Left lung (tissue), 10 donors: ENCODE results near the gene FBXO4. TPM values are rescaled to one million over a fixed set of nuclear protein-coding genes. Genes with fewer than 3 reads are reported as not detected.
"Not testable (repeated sequence)": the region's sequence is repeated elsewhere in the genome, so short reads cannot be mapped to it uniquely, and the experiment has no call there.

ENCODE experiments used
- ATAC-seq: fragments of 200-7000 bp; cut with Tn5 transposase; one replicate; pipeline ENCODE4 v1.9.1; 2020; ENCODE audit warnings: moderate library complexity
- DNase-seq, 4 donors: peaks; one replicate each; pipeline ENCODE4 v3.0.0-alpha.2; 2013 to 2020
- H3K27ac ChIP-seq, 2 donors: fragments of 200-600 bp; sonication (generic) in 1 of 2; one replicate each; pipeline versions ENCODE4 v1.5.0 to v1.8.0; 2020 to 2021
- H3K27me3 ChIP-seq, 2 donors: fragments of 200-600 bp; sonication (generic) in 1 of 2; one replicate each; pipeline versions ENCODE4 v1.5.0 to v1.8.0; 2020 to 2021
- H3K36me3 ChIP-seq, 2 donors: fragments of 200-600 bp; sonication (generic) in 1 of 2; one replicate each; pipeline versions ENCODE4 v1.5.0 to v1.8.0; 2020 to 2021
- H3K4me1 ChIP-seq, 2 donors: fragments of 200-600 bp; one replicate each; pipeline ENCODE4 v1.8.0; 2021
- H3K4me3 ChIP-seq, 2 donors: fragments of 200-600 bp; sonication (generic) in 1 of 2; one replicate each; pipeline versions ENCODE4 v1.5.0 to v1.8.0; 2020 to 2021; ENCODE audit warnings: mild to moderate bottlenecking in 1 of 2
- H3K9me3 ChIP-seq, 2 donors: fragments of 200-600 bp; sonication (generic) in 1 of 2; one replicate each; pipeline versions ENCODE4 v1.5.0 to v1.8.0; 2020 to 2021
- intact Hi-C, 2 donors: fragments of 100-400 bp; cut with DNase I; formaldehyde crosslinking; loops; one replicate each; pipeline versions ENCODE4 v1.11.2 to v1.14.2; 2022
- polyA plus RNA-seq, 6 donors: library from polyadenylated mRNA; unstranded; fragments of 120-200 nt; gene quantifications; one replicate each; pipeline ENCODE4 v1.2.1, GENCODE V29; 2013; ENCODE audit not compliant: insufficient read length in 6 of 6
- total RNA-seq, 2 donors: library from RNA; stranded (reverse); fragmentation: NEBNext Ultra II Directional; extraction: Animal tissue kit (Norgen Biotek cat#: 25700); gene quantifications; one replicate each; pipeline ENCODE4 v1.2.1, GENCODE V29; 2021
- TF ChIP-seq, protein P1 (sequence below), 2 donors: fragments of 200-600 bp; sonication (generic) in 1 of 2; IDR thresholded peaks; one replicate each; pipeline versions ENCODE4 v1.5.0 to v1.8.0; 2021; ENCODE audit warnings: antibody characterized with exemption in 2 of 2
- donor health status: DM: no; HTN: yes; CAD: no.
- donor health status: DM: no; HTN: no; CAD: no.

FBXO4 gene
- total and polyA plus RNA-seq, 8 donors = 6.4 to 23.9 (median 20.0) TPM

DNA sequence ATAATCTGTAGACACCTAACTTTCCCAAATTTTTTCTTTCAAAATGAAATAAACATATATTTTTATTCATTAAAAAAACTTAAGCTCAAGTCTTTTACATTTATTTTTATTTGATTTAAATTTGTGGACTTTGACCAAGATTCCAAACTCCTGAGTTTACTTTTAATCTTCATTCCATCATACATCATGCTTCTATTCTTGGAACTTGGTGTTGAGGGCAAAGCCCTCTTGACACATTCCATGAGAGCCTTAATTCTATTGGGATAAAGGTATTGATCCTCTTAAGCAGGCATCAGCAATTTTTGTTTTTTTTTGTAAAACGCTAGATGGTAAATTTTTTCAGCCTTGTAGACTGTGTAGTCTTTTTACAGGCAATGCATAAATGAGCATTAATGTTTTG, 53.6 kb downstream of the FBXO4 start:
- Histone ChIP-seq H3K36me3 (no peaks in the 10 kb centered on the region), H3K9me3 (no peaks in the 10 kb centered on the region), H3K4me3 (no peak overlapping the region), H3K27ac (no peak overlapping the region), H3K27me3 (no peaks in the 10 kb centered on the region), H3K4me1 (no peaks in the 10 kb centered on the region)
- intact Hi-C loops = no loop called here
- no peak for ATAC-seq
- TF ChIP-seq, protein P1, sequence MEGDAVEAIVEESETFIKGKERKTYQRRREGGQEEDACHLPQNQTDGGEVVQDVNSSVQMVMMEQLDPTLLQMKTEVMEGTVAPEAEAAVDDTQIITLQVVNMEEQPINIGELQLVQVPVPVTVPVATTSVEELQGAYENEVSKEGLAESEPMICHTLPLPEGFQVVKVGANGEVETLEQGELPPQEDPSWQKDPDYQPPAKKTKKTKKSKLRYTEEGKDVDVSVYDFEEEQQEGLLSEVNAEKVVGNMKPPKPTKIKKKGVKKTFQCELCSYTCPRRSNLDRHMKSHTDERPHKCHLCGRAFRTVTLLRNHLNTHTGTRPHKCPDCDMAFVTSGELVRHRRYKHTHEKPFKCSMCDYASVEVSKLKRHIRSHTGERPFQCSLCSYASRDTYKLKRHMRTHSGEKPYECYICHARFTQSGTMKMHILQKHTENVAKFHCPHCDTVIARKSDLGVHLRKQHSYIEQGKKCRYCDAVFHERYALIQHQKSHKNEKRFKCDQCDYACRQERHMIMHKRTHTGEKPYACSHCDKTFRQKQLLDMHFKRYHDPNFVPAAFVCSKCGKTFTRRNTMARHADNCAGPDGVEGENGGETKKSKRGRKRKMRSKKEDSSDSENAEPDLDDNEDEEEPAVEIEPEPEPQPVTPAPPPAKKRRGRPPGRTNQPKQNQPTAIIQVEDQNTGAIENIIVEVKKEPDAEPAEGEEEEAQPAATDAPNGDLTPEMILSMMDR (IDR thresholded peaks at IDR 0.05) = no peak
- DNase-seq = no peak

DNA sequence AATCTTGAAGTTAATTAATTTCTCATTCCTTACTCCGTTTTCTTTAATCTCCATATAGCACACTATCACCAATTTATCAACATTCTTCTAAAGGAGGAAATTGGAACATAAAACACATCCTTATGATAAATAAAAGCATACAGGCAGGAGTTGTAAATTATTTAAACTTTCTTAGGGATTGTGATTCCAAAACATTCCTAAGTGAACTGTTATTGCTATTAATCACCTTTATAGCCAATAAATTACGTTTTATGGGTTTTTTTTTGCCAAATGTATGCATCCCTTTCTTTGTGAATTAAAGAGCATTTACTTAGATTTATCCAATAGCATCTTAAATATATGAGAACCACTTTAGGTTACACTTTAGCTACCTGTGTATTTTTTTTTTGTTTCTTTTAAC, 55.3 kb downstream of the FBXO4 start:
- intact Hi-C loops = no loop called here
- no peaks in the 10 kb centered on the region for H3K9me3 ChIP-seq
- H3K27me3 ChIP-seq = no peaks in the 10 kb centered on the region
- no peaks in the 10 kb centered on the region for H3K4me1 ChIP-seq
- H3K27ac ChIP-seq = no peak overlapping the region
- no peak for DNase-seq
- no peak overlapping the region for H3K4me3 ChIP-seq
- no peaks in the 10 kb centered on the region for H3K36me3 ChIP-seq
- TF ChIP-seq, protein P1 (IDR thresholded peaks at IDR 0.05) = no peak
- ATAC-seq = no peak

DNA sequence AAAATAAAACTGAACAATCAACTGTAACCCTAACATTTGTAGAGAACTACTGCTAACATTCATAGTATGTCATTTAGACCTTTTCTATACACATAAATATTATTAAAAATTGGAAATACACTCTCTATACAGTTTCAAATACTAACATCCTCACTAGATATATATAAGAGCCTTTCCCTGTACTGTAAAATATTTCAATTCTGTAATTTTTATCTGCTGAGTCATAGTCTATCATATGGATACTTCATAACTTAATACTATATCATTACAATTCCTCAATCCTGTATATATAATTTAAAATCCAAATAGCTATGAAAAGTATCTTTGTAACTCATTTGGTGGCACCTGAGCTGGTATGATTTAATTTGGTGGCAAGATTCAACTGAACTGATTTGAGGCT, 55.8 kb downstream of the FBXO4 start:
- H3K27me3 ChIP-seq = no peaks in the 10 kb centered on the region
- no peaks in the 10 kb centered on the region for H3K9me3 ChIP-seq
- H3K4me1 ChIP-seq = no peaks in the 10 kb centered on the region
- TF ChIP-seq, protein P1 (IDR thresholded peaks at IDR 0.05) = no peak
- no peak overlapping the region for H3K4me3 ChIP-seq
- H3K36me3 ChIP-seq = no peaks in the 10 kb centered on the region
- intact Hi-C loops = no loop called here
- DNase-seq = no peak
- no peak overlapping the region for H3K27ac ChIP-seq
- ATAC-seq = no peak

DNA sequence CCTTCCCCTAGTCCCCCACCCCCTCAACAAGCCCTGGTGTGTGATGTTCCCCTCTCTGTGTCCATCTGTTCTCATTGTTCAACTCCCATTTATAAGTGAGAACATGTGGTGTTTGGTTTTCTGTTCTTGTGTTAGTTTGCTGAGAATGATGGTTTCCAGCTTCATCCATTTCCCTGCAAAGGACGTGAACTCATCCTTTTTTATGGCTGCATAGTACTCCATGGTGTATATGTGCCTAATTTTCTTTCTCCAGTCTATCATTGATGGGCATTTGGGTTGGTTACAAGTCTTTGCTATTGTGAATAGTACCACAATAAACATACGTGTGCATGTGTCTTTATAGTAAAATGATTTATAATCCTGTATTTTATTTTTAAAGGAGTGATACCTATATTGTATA, 57.8 kb downstream of the FBXO4 start:
- H3K4me3 ChIP-seq, H3K36me3 ChIP-seq, intact Hi-C loops, ATAC-seq, H3K27me3 ChIP-seq, DNase-seq, H3K9me3 ChIP-seq, H3K4me1 ChIP-seq, H3K27ac ChIP-seq: not testable (repeated sequence)

DNA sequence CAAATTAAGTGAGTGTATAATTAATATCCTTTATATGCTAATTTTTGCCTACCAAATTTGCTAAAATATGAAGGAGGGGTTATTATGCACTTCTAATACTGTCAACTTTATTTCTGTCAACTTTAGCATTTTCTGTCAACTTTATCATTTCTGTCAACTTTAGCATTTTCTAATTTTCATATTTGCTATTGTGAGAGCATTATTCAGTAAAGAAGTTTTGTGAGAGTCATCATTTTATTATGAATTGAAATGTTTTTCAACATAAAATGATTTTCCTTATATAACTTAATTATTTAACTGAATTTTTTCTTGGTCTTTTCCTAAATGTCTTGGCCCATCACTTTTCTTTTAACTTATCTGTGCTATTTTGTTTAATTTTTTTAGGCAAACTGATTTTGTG, 58.2 kb downstream of the FBXO4 start:
- Histone ChIP-seq H3K36me3 (no peaks in the 10 kb centered on the region), H3K4me3 (no peak overlapping the region), H3K4me1 (no peaks in the 10 kb centered on the region), H3K27ac (no peak overlapping the region), H3K9me3 (no peaks in the 10 kb centered on the region), H3K27me3 (no peaks in the 10 kb centered on the region)
- TF ChIP-seq, protein P1 (IDR thresholded peaks at IDR 0.05) = no peak
- intact Hi-C loops = no loop called here
- DNase-seq (no peak), ATAC-seq (no peak)

DNA sequence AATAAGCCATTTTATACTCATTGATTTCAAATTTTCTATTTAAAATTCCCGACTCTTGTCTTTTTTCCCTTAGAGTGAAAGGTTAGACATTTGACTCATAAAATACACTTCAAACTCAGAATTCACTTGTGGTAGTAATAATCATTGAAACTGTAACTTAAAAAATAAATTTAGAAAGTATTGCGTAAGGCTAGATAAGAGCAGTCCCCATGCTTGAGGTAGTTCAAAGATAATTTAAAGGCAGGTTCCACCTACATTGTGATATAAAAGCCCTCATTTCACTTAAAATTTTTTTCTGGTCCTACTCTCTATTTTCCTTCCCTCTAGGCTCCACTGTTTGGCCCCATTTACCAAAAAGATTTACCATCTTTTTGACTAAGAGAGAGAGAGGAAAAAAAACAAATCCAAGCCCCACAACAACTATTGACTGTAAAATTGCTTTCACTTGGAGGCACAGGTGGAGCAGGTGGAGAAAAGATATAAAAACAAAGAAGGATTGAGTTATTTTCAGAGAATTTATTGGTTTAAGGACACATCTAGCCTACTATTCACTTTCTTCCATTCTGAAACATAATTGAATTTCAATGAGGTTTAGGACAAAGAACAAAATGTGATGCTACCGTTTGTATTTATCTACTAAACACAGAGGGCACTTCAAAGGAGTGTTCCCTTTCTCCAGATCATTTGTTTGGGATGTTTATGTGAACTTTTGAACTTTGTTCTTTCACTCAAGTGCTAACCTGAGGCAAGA, 61.0 kb downstream of the FBXO4 start:
- intact Hi-C loops = no loop called here
- TF ChIP-seq, protein P1 (IDR thresholded peaks at IDR 0.05) = no peak
- Histone ChIP-seq H3K4me1 (no peaks in the 10 kb centered on the region), H3K36me3 (no peaks in the 10 kb centered on the region), H3K9me3 (no peaks in the 10 kb centered on the region), H3K27ac (no peak overlapping the region), H3K27me3 (no peaks in the 10 kb centered on the region), H3K4me3 (no peak overlapping the region)
- DNase-seq (no peak), ATAC-seq (no peak)
